NCI-H1417 treated with DMSO at 0.1 percent for 48 hours (cell line): ENCODE data around the gene ASCC1.

Source experiments
- DNase-seq: peaks from one replicate; lab custom pipeline; 2025; lab: John Stamatoyannopoulos, UW

The ASCC1 gene

GRCh38 chr10:72097448-72098300 is 118.4 kb downstream of the ASCC1 start:
- no peak for DNase-seq

GRCh38 chr10:72096115-72097000 is 119.7 kb downstream of the ASCC1 start:
- DNase-seq, result no peak

- DNase-seq, result no peak
Observed at GRCh38 chr10:72095195-72095594, 120.9 kb downstream of the ASCC1 start.

- no peak for DNase-seq
Observed at GRCh38 chr10:72094574-72094973, 121.5 kb downstream of the ASCC1 start.

- no peak for DNase-seq
Observed at GRCh38 chr10:72093450-72093849, 122.6 kb downstream of the ASCC1 start.

- DNase-seq, result no peak
Observed at GRCh38 chr10:72092987-72093386, 123.1 kb downstream of the ASCC1 start.

GRCh38 chr10:72092171-72092924 is 123.7 kb downstream of the ASCC1 start:
- no peak for DNase-seq

GRCh38 chr10:72090326-72090725 is 125.8 kb downstream of the ASCC1 start:
- no peak for DNase-seq

- no peak for DNase-seq
Observed at GRCh38 chr10:72089618-72090017, 126.5 kb downstream of the ASCC1 start.

GRCh38 chr10:72088889-72089575 is 127.0 kb downstream of the ASCC1 start:
- DNase-seq, result no peak

- DNase-seq, result no peak
Observed at GRCh38 chr10:72087969-72088888, 127.8 kb downstream of the ASCC1 start, which contains the start of gene SPOCK2. Gene SPOCK2, minus strand, starts transcription at chr10:72088551. Its CDS starts 223 bp downstream, at chr10:72088328.

- no peak for DNase-seq
Observed at GRCh38 chr10:72087392-72087968, 128.6 kb downstream of the ASCC1 start.

- DNase-seq, result no peak
Observed at GRCh38 chr10:72086466-72087391, 129.3 kb downstream of the ASCC1 start.

- no peak for DNase-seq
Observed at GRCh38 chr10:72085864-72086465, 130.1 kb downstream of the ASCC1 start.

GRCh38 chr10:72085166-72085565 is 130.9 kb downstream of the ASCC1 start:
- no peak for DNase-seq

GRCh38 chr10:72083790-72084459 is 132.2 kb downstream of the ASCC1 start:
- DNase-seq, result no peak

- DNase-seq, result no peak
Observed at GRCh38 chr10:72082856-72083789, 133.0 kb downstream of the ASCC1 start.
